Nucleus accumbens (tissue), 56 donors: ENCODE results near the gene F2R.
"Not testable (repeated sequence)": the region's sequence is repeated elsewhere in the genome, so short reads cannot be mapped to it uniquely, and the experiment has no call there.

ENCODE experiments used
- DNase-seq, 56 donors: peaks; one replicate each; lab custom pipeline; 2025; lab: John Stamatoyannopoulos, UW

F2R gene

DNA sequence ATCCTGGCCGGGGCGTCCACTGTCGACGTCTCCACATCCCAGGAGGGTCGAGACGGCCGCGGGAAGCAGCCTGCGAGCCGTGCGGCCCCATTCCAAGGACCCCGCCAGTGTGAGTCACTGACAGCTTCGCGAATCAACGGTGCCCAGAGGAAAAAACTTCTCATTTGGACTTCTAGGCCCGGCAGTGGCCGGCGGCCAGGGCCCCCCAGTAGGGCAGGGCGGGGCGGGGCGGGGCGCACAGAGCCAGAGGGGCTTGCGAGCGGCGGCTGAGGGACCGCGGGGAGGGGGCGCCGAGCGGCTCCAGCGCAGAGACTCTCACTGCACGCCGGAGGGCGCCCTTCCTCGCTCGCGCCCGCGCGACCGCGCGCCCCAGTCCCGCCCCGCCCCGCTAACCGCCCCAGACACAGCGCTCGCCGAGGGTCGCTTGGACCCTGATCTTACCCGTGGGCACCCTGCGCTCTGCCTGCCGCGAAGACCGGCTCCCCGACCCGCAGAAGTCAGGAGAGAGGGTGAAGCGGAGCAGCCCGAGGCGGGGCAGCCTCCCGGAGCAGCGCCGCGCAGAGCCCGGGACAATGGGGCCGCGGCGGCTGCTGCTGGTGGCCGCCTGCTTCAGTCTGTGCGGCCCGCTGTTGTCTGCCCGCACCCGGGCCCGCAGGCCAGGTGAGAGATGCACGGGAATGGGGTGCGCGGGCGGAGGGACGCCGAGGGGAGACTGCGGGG, at the start of gene F2R:
TSS of gene F2R (plus strand) at position 391 of the 720 bp plus-strand sequence. CDS start at position 573, 182 bp downstream.
- DNase-seq, result peak in 9 of 56 donors; percentile 0 to 65 (median 9)

DNA sequence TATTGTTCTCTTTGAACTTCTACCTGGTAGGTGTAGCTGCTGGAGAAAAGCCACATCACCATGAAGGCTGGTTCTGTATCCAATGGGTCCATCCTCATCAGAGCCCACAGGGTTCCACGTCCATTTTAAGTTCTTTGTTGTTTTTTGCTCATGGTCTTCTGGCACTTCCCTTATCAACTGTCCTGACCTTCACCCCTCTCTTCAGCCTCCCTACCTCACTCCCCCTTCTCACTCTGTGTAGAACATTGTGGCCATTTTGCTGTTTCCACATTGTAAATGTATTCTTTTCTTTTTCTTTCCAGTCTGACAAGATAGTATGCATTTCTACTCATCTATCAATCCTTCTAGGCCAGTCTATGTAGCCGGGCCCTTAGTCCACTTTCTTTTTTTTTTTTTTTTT, 48.4 kb upstream of the F2R start:
- no peak for DNase-seq

DNA sequence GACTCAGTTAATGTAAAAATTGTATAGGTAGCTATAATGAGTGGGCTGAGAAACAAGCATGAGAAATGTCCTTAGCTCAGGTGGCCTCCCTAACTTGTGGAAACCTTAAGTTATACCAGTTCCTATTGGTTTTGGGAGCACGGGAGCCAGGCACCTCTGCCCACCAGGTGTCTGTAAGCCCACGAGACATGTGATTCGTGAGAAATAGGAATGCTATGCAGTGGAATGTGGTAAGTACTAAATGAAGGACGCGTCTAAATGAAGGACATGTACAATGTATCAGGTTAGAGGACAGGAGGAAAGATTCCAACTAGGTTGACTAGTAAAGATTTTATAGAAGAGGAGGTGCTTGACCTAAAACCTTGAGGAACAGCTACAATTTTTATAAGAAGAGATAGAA, 46.7 kb upstream of the F2R start:
- DNase-seq, result no peak

DNA sequence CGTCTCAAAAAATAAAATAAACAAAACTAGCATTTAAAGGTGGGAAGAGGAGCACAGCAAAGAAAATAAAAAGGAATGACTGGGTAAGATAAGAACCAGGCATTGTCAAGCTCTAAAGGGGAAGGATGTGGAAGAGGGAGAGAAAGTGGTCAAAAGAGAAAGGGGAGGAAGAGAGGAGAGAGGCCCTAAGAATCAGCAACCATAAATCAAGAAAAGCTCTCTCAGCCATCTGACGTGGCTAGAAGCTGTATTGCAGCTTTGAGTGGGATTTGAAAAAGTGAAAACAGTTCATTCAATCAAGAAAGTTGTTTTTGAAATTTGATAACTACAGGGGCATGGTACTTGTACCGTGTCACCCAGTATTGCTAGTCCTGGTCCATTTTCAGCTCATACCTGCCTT, 45.4 kb upstream of the F2R start:
- DNase-seq, result no peak

DNA sequence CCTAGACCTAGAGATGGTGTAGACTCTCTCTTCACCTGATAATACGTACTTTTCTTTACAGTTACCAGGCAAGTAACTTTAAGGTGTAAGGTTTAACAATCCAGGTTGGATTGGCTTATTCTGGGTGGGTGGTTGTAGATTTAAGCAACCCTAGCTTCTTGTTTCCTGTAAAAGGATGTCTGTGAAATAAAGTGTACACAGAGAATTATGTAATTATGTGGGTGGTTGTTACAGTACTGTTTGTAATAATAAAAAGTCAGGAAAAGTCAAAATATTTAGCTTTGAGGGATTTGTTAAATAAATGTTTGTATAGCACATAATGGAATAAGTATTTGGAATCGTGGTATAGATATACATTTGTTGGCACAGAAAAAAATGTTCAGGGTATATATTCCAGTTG, 43.7 kb upstream of the F2R start:
- no peak for DNase-seq

DNA sequence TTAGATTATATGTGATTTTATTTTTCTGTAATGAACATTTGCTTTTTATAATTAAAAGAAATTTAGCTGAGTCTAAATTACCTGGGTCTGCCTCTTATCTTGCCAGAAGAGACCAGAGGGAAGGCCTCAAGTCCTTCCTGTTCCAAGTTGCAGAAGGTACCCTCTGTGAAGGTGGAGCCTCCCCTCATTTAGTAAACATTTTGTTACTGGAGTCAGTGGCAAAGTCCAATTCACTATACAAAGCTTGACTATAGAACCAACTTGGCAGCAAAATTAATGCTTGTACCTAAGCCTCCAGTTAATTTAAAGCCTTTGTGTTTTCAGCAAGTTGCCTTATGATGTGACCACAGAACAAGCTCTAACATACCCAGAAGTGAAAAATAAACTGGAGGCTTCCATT, 42.8 kb upstream of the F2R start:
- no peak for DNase-seq

DNA sequence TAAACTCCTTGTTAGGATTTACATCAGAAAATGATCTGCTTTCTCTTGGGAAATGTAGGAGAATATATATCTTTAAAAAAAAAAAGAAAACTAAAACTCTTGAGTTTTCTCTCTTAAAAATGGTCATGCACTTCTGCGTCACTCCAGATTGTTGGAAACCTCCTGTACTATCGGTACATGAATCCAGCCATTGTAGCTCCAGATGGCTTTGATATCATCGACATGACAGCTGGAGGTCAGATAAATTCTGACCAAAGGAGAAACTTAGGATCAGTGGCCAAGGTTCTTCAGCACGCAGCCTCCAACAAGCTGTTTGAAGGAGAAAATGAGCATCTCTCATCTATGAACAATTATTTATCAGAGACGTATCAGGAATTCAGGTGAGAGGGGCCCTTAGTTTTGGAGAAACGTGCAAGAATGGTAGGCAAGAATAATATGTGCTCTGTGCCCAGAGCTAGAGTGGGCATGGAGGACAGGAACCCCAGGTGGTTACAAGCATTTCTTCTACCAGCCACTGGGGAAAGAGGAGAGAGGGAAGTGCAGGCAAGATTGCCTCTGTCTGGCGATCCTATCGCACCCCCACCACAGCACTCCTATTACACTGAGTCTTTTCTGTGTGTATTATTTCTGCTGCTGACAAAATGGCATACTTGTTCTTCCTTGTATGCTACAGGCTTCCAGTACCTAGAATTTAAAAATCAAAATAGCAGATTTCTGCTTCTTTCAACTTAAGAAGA, 41.4 kb upstream of the F2R start:
- DNase-seq, result no peak

DNA sequence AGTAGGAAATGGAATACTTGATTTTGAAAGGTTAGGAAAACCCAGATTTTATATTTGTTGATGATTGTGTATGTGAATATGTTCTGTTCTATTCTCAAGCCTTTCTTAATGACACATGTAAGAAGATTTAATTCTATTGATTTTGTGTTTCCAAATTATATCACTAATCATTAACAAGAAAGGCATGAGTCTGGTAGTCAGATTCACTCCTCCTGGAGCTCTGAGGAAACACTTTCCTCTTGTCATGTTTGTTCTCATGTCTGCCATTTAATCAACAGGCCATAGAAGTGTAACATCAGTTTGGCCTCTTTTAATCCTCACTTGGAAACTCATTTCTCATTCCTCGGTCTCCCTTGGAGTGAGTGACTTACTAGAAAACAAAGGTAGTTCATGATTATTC, 40.6 kb upstream of the F2R start:
- no peak for DNase-seq

DNA sequence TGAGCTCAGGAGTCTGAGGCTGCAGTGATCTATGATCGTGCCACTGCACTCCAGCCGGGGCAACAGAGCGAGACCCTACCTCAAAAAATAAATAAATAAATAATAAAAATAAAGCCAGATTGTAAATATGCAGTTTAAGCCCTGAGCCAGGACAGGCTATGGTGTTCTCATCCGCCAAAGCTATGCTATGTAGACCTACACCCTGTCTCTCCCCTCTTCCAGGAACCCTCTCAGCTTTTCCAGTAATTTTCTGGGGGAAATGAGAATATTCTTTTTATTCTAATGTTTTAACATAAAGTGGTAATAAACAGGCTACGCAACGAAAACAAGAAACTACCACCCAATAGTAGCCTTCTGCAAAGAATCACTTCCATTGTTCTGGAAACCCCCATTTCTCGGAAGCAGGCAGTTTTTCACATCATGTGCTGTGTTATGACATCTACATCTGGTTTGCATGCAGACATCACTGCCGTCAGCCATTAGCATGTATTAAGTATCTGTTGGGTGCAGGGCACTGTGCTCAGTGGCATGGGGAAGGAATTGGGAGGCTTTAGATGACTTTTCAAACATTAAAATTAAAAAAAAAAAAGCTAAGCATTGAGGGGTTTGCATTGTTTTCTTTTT, 38.0 kb upstream of the F2R start:
- no peak for DNase-seq

DNA sequence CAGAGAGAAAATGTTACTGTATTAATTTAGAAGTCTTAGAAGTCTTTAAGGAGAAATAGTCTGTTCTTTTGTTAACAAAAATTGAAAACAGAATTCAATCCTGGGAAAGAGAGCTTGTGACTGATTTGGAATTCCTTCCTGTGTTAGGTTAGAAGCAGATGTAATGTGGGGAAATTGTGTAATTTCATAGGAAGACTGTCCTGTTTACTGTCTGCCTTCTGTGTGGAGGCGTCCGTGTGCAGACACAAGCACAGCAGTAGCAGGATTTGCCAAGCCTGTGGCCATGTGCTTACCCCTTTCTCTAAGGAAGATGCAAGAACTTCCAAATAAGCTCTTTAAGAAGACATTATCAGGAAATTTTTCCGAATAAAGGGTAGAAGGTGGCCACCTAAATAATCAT, 36.7 kb upstream of the F2R start:
- no peak for DNase-seq

DNA sequence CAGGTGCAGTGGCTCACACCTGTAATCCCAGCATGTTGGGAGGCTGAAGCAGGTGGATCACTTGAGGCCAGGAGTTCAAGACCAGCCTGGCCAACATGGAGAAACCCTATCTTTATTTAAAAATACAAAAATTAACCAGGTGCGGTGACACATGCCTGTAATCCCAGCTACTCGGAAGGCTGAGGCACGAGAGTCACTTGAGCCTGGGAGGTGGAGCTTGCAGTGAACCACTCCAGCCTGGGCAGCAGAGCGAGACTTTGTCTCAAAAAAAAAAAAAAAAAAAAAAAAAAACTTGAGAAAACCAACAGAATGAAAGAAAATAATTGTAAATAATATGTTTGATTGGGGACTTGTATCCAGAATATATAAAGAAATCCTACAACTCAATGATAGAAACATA, 35.1 kb upstream of the F2R start:
- not testable (repeated sequence) for DNase-seq

DNA sequence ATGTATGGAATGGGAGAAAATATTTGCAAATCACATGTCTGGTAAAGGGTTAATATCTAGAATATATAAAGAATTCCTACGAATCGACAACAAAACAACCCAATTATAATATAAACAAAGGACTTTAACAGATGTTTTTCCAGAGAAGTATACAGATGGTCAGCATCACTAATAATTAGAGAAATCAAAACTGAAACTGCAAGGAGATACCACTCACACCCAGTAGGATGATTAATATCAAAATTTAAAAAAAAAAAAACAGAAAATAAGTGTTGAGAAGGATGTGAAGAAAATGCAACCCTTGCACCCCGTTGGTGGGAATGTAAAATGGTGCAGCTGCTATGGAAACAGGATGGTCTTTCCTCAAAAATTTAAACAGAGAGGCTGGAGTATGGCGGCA, 34.6 kb upstream of the F2R start:
- no peak for DNase-seq

DNA sequence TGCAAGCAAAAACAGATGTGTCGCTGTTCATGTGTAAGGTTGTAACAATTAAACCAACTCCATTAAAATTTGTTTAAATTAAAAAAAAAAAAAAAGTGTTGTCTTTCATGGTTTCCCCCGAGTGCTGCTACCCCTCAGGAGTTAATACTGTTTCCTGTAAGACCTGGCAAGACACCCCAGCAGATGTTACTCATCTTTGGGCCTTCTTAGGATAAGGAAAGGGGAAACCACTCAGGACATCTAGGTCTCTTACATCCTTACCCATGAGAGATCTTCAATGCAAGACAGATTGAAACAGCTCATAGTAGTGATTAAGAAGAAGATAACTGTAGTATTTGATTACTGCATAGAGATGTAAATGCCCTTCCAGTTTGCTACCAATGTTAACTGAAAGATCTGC, 33.5 kb upstream of the F2R start:
- DNase-seq, result no peak

DNA sequence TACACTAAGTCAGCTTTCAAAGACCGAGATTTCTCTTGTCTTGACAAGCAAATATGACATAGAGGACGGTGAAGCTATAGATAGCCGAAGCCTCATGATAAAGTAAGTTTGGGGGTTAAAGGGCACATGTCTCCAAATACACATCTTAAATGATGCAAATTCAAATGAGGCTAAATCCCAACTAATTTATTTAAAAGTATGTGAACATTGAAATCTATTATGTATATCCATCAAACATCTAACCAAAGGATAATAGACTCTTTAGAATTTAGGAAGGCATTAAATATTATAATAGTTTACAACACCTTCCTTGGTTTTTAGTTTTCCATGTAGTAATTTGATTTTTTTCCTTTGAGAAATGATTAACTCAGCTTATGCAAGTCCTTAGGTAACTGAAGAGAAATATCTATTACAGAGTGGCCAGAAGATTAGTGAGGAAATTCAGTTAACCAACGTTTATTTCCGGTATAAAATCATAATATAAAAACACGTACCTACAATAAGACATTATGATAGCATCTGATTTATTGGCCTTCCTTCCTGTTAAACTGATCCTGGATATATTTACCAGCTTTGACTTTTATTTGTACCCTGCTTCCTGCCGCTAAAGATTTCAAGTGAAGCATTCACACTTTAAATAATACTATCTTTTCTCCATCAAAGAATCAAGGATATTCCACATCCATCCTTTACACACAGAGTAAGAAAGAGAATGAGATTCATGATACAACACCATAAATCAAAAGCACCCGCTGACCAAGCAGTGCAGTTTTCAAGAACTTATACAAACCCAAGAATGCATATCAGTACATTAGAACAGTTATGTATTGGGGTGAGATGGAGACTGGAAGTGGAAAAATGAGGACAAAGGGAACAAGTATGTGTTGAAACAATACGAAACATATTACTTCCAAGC, 31.9 kb upstream of the F2R start:
- no peak for DNase-seq

DNA sequence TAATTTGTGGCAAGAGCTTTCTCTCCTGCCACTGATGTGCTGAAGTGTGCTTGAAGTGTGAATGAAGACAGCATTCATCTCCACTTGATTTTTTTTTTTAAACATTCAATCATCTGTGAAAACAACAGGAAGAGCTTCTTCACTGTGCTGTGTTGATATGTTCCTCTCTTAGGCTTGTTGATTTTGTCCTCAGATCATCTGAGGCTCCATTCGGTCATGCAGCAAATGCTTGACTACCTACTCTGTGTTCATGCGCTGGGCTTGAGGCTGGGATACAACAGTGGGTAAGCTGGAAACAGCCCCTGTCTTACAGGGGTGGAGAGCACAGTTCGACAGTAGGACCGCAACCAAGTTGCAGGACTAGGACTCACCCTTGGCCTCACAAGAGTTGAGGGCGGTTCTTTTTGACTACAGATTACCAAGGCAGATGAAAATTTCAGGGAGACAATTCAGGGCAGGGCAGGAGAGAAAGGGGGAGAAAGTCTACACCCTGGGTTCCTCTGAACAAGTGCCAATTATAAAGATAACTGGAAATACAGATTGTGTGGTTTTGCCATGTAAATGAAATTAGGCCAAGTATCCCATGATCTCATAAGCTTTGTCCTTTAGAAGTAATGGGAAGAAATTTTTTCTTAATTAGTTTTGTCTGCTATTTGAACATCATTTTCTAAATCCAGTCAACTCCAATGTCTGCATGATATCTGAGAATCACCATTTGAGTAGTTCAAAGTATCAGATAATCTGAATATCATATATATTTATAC, 31.0 kb upstream of the F2R start:
- DNase-seq, result no peak

DNA sequence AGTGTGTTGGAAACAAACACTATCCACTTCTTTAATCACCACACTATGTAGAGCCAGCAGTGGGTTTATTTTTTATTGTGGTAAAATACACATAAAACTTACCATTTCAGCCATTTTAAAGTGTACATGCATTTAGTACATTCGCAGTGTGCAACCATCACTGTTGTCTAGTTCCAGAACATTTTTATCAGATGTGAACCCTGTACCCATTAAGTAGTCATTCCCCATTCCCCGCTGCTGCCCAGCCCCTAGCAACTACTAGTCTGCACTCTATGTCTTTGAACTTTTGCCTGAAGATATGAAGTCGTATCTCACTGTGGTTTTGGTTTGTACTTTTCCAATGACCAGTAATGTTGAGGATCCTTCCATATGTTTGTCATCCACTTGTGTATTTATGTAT, 30.2 kb upstream of the F2R start:
- no peak for DNase-seq

DNA sequence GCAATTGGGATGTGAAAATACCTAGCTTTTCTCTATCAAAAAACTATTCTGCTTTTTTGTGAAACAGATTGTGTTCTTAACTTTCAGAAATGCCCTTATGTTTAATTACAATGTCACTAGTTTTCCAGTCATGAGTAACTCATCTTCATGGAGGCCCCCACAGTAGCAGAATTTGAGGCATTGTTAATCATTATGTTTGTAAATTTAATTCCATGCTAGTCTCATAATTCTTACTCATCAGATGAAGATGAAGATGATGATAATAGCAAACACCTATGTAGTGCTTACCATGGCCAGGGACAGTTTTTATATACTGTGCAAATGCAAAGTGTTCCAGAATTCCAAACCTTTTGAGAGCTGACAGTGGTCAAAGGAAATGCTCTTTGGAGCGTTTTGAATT, 27.7 kb upstream of the F2R start:
- no peak for DNase-seq

DNA sequence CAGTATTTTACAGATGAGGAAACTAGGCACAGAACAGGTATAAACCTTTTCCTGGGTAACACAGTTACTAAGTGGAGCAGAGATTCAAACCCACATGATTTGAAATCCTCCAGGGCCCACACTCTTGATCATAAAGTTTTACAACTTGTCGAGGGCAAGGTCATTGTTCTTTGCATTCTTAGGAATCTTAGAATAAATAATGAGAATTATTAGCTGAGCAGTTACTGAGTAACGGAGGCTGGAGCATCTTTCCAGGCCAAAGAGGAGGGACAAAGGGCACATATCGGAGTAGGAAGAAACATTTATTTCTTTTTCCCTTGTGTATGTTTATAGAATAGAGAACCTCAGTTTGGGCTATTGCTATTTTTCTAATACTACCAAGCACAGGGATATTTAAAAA, 27.1 kb upstream of the F2R start:
- DNase-seq, result no peak

DNA sequence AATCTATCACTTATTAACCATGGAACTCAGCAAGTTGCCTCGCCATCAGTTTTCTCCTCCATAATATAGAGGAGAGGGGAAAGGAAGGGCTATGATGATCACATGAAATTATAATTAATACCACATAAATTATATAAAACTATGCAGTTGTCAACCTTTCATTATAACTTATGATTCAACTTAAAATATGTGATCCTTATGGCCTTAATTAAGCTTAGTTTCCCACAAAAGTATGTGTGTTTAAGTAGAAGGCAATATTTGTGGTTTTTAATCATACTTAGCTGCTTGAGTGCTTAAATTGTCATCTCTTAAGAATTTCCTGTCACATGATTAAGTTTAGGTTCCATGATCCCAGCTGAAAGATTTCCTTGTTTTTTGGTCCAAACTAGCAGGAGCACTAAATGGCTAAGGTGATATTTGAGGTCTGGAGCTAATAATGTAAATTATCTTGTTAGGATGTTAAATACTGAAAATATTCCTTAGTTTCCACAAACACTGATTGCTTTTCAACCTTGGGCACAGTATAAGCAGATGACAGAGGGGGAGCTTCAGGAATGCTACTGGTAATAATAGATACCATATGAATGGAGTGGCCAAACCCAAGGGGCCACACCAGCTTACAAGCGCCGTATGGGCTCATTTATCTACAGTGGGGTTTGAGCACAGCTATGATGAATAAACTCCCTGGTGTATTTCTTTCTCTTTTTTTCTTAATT, 26.4 kb upstream of the F2R start:
- no peak for DNase-seq
